Kidney epithelial cell (primary cell): ENCODE data around the gene NUDT22. TPM values are rescaled to one million over a fixed set of nuclear protein-coding genes. Genes with fewer than 3 reads are reported as not detected.

ENCODE experiments used
- DNase-seq: peaks from one replicate; pipeline ENCODE4 v3.0.0-alpha.2; 2010; ENCODE audit warnings: low read depth
- H3K27me3 ChIP-seq: 2 replicates; pipeline ENCODE4 v1.6.0; 2011; ENCODE audit warnings: low read length; ENCODE audit not compliant: control insufficient read depth, insufficient read depth
- H3K36me3 ChIP-seq: 2 replicates; pipeline ENCODE4 v1.5.1; 2011; ENCODE audit warnings: low read length; ENCODE audit not compliant: control insufficient read depth, insufficient read depth
- H3K4me3 ChIP-seq: 2 replicates; pipeline ENCODE4 v1.5.1; 2011; ENCODE audit warnings: low read depth, mild to moderate bottlenecking, control low read depth, low read length
- total RNA-seq: library from RNA; depleted of rRNA; stranded (reverse); fragments of >200 nt; gene quantifications from 2 replicates; pipeline ENCODE4 v1.2.3, GENCODE V29; 2015
- TF ChIP-seq, protein P1 (sequence below): IDR thresholded peaks from 2 replicates; pipeline ENCODE4 v1.5.1; 2011; ENCODE audit warnings: mild to moderate bottlenecking, moderate library complexity, low read length, control low read depth, inconsistent platforms; ENCODE audit not compliant: insufficient read depth, poor library complexity, severe bottlenecking

Gene NUDT22
- total RNA-seq, 1 donor from 2014 or later: 50.7 TPM

DNA sequence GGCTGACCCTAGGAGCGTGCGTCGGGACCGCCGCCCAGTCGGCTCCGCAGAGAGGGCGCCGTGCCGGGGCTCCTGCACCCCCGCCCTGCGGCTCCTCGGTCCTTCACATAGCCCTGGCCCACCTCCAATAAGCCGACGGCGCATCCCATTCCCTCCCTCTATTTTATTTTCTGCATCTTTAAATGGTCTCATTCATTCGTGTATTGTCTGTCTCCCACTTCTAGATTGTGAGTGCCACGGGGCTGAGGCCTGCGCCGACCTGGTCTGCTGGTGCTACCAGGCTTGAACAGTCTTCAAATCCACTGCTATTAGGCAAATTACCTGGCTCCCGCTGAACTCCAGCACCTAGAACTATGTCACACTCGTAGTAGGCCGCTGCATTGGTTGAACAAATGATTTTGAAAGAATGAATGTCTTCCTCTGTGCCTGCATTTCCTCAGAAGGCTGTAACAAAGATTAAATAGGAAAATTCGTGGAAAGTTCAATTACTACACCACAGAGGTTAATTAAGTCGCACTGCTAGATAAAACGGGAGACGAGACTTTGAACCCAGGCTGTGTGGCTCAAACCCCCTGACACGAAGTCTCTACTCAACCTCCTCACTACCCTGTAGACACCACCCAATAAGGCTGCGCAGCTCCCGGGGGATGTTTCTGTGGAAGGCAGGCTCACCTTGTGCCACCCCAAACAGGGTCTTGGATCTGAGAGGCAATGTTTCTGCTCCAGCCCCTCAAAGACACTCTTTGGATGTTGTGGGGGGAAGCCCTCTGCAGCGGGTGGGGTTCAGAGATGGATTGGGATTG lies 21.9 kb downstream of the NUDT22 start:
- no peaks in the 10 kb centered on the region for H3K27me3 ChIP-seq
- H3K36me3 ChIP-seq: peaks cover 3% of the 10 kb centered on the region
- TF ChIP-seq, protein P1, sequence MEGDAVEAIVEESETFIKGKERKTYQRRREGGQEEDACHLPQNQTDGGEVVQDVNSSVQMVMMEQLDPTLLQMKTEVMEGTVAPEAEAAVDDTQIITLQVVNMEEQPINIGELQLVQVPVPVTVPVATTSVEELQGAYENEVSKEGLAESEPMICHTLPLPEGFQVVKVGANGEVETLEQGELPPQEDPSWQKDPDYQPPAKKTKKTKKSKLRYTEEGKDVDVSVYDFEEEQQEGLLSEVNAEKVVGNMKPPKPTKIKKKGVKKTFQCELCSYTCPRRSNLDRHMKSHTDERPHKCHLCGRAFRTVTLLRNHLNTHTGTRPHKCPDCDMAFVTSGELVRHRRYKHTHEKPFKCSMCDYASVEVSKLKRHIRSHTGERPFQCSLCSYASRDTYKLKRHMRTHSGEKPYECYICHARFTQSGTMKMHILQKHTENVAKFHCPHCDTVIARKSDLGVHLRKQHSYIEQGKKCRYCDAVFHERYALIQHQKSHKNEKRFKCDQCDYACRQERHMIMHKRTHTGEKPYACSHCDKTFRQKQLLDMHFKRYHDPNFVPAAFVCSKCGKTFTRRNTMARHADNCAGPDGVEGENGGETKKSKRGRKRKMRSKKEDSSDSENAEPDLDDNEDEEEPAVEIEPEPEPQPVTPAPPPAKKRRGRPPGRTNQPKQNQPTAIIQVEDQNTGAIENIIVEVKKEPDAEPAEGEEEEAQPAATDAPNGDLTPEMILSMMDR: no peak
- peak overlapping the region; percentile 51 for H3K4me3 ChIP-seq
- no peak for DNase-seq

DNA sequence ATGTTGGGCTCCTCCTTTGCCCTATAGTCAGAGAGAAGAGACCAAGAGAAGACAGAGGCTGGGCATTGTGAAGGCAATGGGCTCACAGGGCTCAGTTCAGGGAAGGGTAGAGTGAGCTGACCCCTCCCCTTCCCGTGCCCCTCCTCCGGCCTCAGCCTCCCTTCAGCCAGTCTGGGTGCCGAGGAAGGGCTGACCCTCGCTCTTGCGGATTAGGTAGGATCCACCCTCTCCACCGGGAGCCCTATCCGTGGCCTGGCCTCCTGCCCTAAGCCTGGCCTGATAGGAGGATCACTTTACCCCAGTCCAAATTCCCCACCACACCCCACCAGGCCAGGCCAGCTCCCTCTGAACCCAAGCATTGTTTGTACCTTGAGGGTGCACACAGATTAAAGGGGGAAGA lies 22.5 kb downstream of the NUDT22 start:
- TF ChIP-seq, protein P1: no peak
- no peak overlapping the region for H3K4me3 ChIP-seq
- no peaks in the 10 kb centered on the region for H3K27me3 ChIP-seq
- DNase-seq: no peak
- no peaks in the 10 kb centered on the region for H3K36me3 ChIP-seq

DNA sequence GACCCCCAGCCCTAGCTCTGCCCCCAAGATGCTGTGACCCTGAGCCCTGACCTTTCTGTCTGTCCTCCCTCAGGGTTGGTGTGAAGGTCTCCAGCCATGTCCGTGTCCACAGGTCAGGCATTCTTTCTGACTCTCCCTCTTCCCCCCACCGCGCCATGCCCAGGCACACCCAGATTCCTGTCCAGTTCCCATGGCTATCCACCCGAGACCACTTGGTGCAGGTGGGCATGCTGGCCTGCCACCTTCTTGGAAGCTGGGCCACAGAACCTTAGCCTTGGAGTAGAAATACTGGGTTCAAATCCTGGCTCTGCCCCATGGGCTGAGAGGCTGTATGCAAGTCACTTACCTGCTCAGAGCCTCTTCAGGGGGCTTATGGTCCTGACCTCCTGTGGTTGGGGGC lies 23.0 kb downstream of the NUDT22 start:
- TF ChIP-seq, protein P1: no peak
- no peaks in the 10 kb centered on the region for H3K36me3 ChIP-seq
- no peak overlapping the region for H3K4me3 ChIP-seq
- DNase-seq: no peak
- H3K27me3 ChIP-seq: no peaks in the 10 kb centered on the region

DNA sequence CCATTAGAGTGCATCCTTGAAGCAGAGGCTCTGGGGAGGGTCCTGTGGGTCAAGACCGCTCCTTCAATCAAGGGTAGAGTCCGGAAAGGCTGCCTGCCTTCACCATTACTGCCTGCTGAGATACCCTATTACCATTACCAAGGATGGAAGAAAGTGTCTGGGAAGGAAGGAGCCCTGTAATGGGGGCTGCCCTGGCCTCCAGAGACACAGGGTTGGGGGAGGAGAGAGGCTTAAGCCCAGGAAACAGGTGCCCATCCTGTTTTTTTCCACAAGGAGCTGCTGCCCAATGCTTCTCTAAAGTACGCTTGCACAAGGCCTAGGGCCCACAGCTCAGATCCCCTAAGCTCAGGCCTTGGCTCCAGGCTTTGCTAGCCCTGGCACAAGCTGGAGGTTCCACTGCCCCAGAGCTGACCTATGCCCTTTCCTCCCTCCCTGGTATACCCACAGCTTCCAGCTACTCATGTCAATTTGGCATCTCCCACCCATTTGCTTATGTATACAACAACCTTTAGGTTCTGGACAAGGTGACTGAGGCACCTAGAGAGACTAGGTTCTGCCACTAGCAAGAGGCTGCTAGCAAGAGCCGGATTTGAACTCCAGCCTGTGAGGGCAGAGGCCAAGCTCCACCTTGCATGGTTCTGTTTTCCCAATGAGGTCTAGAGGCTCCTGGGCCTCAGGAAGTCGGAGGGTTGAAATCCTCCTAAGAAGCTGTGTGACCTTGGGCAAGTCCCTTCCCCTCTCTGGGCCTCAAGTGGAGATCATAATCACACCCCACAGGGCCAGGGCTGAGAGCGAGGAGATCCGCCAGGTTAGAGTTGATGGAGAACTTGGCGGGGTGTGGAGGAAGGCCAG lies 23.7 kb downstream of the NUDT22 start:
- Histone ChIP-seq H3K4me3 (no peak overlapping the region), H3K36me3 (no peaks in the 10 kb centered on the region), H3K27me3 (no peaks in the 10 kb centered on the region)
- no peak for DNase-seq
- TF ChIP-seq, protein P1: no peak

DNA sequence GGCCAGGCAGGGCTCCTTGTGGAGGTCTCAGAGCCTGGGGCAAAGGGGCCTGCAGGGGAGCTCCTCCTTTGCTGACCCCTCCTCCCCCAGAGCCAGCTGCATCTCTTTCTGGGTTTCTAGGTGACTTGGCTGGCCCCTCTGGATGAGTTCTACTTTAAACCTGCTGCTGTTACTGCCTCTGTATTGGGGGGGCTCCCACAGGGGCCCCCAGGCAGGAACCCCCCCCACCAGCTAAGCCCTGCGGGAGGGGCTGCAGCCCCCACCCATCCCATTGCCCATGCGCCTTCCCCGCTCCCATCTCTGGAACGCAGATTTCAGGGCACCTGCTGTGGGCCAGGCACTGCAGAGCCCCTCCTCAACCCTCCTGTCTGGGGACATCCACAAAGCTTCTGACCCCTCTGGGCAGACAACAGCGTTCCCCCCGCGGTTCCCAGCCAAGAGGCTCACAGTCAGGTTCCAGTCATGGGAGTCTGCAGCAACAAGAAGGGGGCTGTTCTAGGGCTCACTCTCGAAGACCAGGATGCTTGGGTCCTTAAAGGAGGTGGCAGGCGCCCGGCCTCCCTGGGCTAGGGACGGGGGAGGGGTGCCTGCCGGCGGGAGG lies 24.4 kb downstream of the NUDT22 start:
- no peaks in the 10 kb centered on the region for H3K36me3 ChIP-seq
- H3K4me3 ChIP-seq: peak overlapping the region; percentile 77
- no peaks in the 10 kb centered on the region for H3K27me3 ChIP-seq
- no peak for DNase-seq
- TF ChIP-seq, protein P1: no peak
